Stimulated activated effector memory CD8-positive, alpha-beta T cell treated with anti-CD3 and anti-CD28 coated beads, Interleukin-12 subunit alpha, Interleukin-12 subunit beta, amount 100 ng/mL, for 72 hours (primary cell): Measurements from ENCODE around the gene SPNS2.
A peak's percentile ranks its signal among the peaks of the same experiment; 100 is the strongest.

Experiments
- ATAC-seq: fragments of 150-1000 bp; cut with Tn5 transposase; 2 replicates; pipeline ENCODE4 v1.10.0; 2021
- DNase-seq, 2 donors: peaks; one replicate each; pipeline ENCODE4 v3.0.0; 2021 to 2022; ENCODE audit warnings: low spot score in 2 of 2
- H3K27ac Mint-ChIP-seq: one replicate; pipeline ENCODE4 v1.8.0; 2022; ENCODE audit warnings: mild to moderate bottlenecking, mixed read lengths
- H3K36me3 Mint-ChIP-seq: one replicate; pipeline ENCODE4 v1.8.0; 2022; ENCODE audit warnings: mild to moderate bottlenecking, mixed read lengths
- H3K4me1 Mint-ChIP-seq: one replicate; pipeline ENCODE4 v1.8.0; 2022; ENCODE audit warnings: mixed read lengths
- H3K4me3 Mint-ChIP-seq: one replicate; pipeline ENCODE4 v1.8.0; 2022; ENCODE audit warnings: mild to moderate bottlenecking, mixed read lengths
- H3K9me3 Mint-ChIP-seq: one replicate; pipeline ENCODE4 v1.8.0; 2022; ENCODE audit warnings: mixed read lengths

Gene SPNS2

GRCh38 chr17:4498461-4499397, at the start of gene SPNS2:
Gene SPNS2 (plus strand): TSS chr17:4498881. CDS start chr17:4499048, 167 bp downstream.
- H3K27ac Mint-ChIP-seq, result no peak within 1 kb of the TSS
- no peaks in the 10 kb centered on the region for H3K36me3 Mint-ChIP-seq
- H3K4me1 Mint-ChIP-seq, result peaks cover 15% of the 10 kb centered on the region
- DNase-seq (peak; percentile 53 to 77), ATAC-seq (peak; percentile 87)
- H3K4me3 Mint-ChIP-seq, result peak within 1 kb of the TSS; percentile 79
- H3K9me3 Mint-ChIP-seq, result no peaks in the 10 kb centered on the region

GRCh38 chr17:4449736-4450135, 48.9 kb upstream of the SPNS2 start:
- Mint-ChIP-seq H3K4me3 (no peak overlapping the region), H3K36me3 (peaks cover 6% of the 10 kb centered on the region), H3K4me1 (peaks cover 6% of the 10 kb centered on the region), H3K9me3 (no peaks in the 10 kb centered on the region), H3K27ac (peak overlapping the region; percentile 74)
- ATAC-seq, result no peak
- no peak for DNase-seq

- Mint-ChIP-seq H3K27ac (no peak overlapping the region), H3K4me3 (no peak overlapping the region), H3K9me3 (no peaks in the 10 kb centered on the region), H3K36me3 (peaks cover 4% of the 10 kb centered on the region), H3K4me1 (peaks cover 6% of the 10 kb centered on the region)
- DNase-seq, result no peak
- no peak for ATAC-seq
Observed at GRCh38 chr17:4450710-4451316, 47.9 kb upstream of the SPNS2 start.

- no peak overlapping the region for H3K4me3 Mint-ChIP-seq
- ATAC-seq, result no peak
- no peaks in the 10 kb centered on the region for H3K9me3 Mint-ChIP-seq
- H3K36me3 Mint-ChIP-seq, result no peaks in the 10 kb centered on the region
- DNase-seq, result no peak
- H3K27ac Mint-ChIP-seq, result no peak overlapping the region
- H3K4me1 Mint-ChIP-seq, result peaks cover 6% of the 10 kb centered on the region
Observed at GRCh38 chr17:4453812-4454591, 44.7 kb upstream of the SPNS2 start.

- ATAC-seq (no peak), DNase-seq (no peak)
- H3K27ac Mint-ChIP-seq, result no peak overlapping the region
Observed at GRCh38 chr17:4460661-4461060, 38.0 kb upstream of the SPNS2 start.

GRCh38 chr17:4463818-4464476, 34.7 kb upstream of the SPNS2 start:
- peaks cover 9% of the 10 kb centered on the region for H3K9me3 Mint-ChIP-seq
- no peak overlapping the region for H3K4me3 Mint-ChIP-seq
- ATAC-seq (no peak), DNase-seq (no peak)
- H3K27ac Mint-ChIP-seq, result no peak overlapping the region
- no peaks in the 10 kb centered on the region for H3K36me3 Mint-ChIP-seq
- H3K4me1 Mint-ChIP-seq, result no peaks in the 10 kb centered on the region

More at GRCh38 chr17:4460661-4461060, 38.0 kb upstream of the SPNS2 start:
- peaks cover 9% of the 10 kb centered on the region for H3K9me3 Mint-ChIP-seq
- no peak overlapping the region for H3K4me3 Mint-ChIP-seq
- H3K36me3 Mint-ChIP-seq, result no peaks in the 10 kb centered on the region
- H3K4me1 Mint-ChIP-seq, result no peaks in the 10 kb centered on the region

- Mint-ChIP-seq H3K4me1 (no peaks in the 10 kb centered on the region), H3K36me3 (no peaks in the 10 kb centered on the region), H3K9me3 (peaks cover 4% of the 10 kb centered on the region), H3K4me3 (no peak overlapping the region), H3K27ac (no peak overlapping the region)
- ATAC-seq, result no peak
- no peak for DNase-seq
Observed at GRCh38 chr17:4465786-4466185, 32.9 kb upstream of the SPNS2 start.

- DNase-seq (no peak), ATAC-seq (no peak)
- no peak overlapping the region for H3K4me3 Mint-ChIP-seq
- no peaks in the 10 kb centered on the region for H3K36me3 Mint-ChIP-seq
- no peaks in the 10 kb centered on the region for H3K4me1 Mint-ChIP-seq
- H3K27ac Mint-ChIP-seq, result no peak overlapping the region
- H3K9me3 Mint-ChIP-seq, result no peaks in the 10 kb centered on the region
Observed at GRCh38 chr17:4467287-4467686, 31.4 kb upstream of the SPNS2 start.

- Mint-ChIP-seq H3K27ac (no peak overlapping the region), H3K4me3 (no peak overlapping the region), H3K36me3 (no peaks in the 10 kb centered on the region), H3K4me1 (no peaks in the 10 kb centered on the region), H3K9me3 (no peaks in the 10 kb centered on the region)
- DNase-seq (no peak), ATAC-seq (no peak)
Observed at GRCh38 chr17:4469552-4469951, 29.1 kb upstream of the SPNS2 start.

GRCh38 chr17:4472286-4472685, 26.4 kb upstream of the SPNS2 start:
- Mint-ChIP-seq H3K9me3 (no peaks in the 10 kb centered on the region), H3K27ac (no peak overlapping the region), H3K36me3 (no peaks in the 10 kb centered on the region), H3K4me3 (no peak overlapping the region), H3K4me1 (peaks cover 5% of the 10 kb centered on the region)
- ATAC-seq, result no peak
- DNase-seq, result no peak

GRCh38 chr17:4474093-4474492, 24.6 kb upstream of the SPNS2 start:
- DNase-seq, result no peak
- no peaks in the 10 kb centered on the region for H3K9me3 Mint-ChIP-seq
- peaks cover 8% of the 10 kb centered on the region for H3K4me1 Mint-ChIP-seq
- no peaks in the 10 kb centered on the region for H3K36me3 Mint-ChIP-seq
- ATAC-seq, result no peak
- H3K27ac Mint-ChIP-seq, result no peak overlapping the region
- H3K4me3 Mint-ChIP-seq, result no peak overlapping the region

- Mint-ChIP-seq H3K27ac (peak overlapping the region; percentile 24), H3K4me3 (no peak overlapping the region), H3K9me3 (no peaks in the 10 kb centered on the region), H3K36me3 (no peaks in the 10 kb centered on the region), H3K4me1 (peaks cover 10% of the 10 kb centered on the region)
- ATAC-seq (no peak), DNase-seq (no peak)
Observed at GRCh38 chr17:4475001-4475400, 23.7 kb upstream of the SPNS2 start.

- Mint-ChIP-seq H3K9me3 (no peaks in the 10 kb centered on the region), H3K27ac (peak overlapping the region; percentile 24), H3K4me3 (no peak overlapping the region), H3K4me1 (peaks cover 15% of the 10 kb centered on the region), H3K36me3 (no peaks in the 10 kb centered on the region)
- DNase-seq (no peak), ATAC-seq (no peak)
Observed at GRCh38 chr17:4475463-4475862, 23.2 kb upstream of the SPNS2 start.

GRCh38 chr17:4476017-4476416, 22.7 kb upstream of the SPNS2 start:
- Mint-ChIP-seq H3K27ac (no peak overlapping the region), H3K36me3 (no peaks in the 10 kb centered on the region), H3K4me3 (no peak overlapping the region), H3K4me1 (peaks cover 20% of the 10 kb centered on the region), H3K9me3 (no peaks in the 10 kb centered on the region)
- DNase-seq, result no peak
- no peak for ATAC-seq

- Mint-ChIP-seq H3K9me3 (no peaks in the 10 kb centered on the region), H3K27ac (peak overlapping the region; percentile 71), H3K4me3 (no peak overlapping the region), H3K36me3 (no peaks in the 10 kb centered on the region), H3K4me1 (peaks cover 26% of the 10 kb centered on the region)
- no peak for ATAC-seq
- DNase-seq, result no peak
Observed at GRCh38 chr17:4476511-4477070, 22.1 kb upstream of the SPNS2 start.
